ACHN (cell line): ENCODE data around the gene HGFAC.
"Not testable (repeated sequence)": the region's sequence is repeated elsewhere in the genome, so short reads cannot be mapped to it uniquely, and the experiment has no call there.

Experiments
- DNase-seq: peaks from one replicate; pipeline ENCODE4 v3.0.0-alpha.2; 2015
- in situ Hi-C: cut with HindIII; loops from 2 replicates; pipeline ENCODE4 v1.10.0; 2017; ENCODE audit warnings: low sequenced_read_pairs, low pct_ligation_motif_present, low pct_unique_long_range_greater_than_20kb

Gene HGFAC

DNA sequence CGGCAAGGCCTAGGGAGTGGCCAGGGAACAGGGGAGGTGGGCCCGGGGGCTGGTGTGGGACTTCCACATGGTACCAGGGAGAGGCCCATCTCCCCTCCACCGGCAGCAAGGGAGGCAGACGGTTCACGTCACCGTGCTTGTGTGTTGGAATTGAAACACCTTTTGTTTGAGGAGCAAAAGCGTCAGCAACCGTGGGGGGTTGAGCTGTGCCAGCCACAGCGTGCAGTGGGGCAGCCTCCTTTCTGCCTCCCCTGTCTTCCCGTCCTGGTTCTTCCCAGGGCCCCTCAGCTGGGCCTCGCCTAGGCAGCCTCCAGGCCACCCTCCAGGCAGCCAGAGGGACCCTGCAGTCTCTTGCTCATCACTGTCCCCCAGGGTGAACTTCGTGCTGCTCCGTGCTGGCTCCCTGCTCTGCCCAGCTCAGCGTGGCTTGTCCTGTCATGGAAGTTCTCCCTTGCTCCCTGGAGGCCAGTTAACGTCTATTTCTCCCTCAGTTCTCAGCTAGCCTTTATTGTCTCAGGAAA is 32.1 kb upstream of the HGFAC start:
- no peak for DNase-seq
- in situ Hi-C loops, result no loop called here

DNA sequence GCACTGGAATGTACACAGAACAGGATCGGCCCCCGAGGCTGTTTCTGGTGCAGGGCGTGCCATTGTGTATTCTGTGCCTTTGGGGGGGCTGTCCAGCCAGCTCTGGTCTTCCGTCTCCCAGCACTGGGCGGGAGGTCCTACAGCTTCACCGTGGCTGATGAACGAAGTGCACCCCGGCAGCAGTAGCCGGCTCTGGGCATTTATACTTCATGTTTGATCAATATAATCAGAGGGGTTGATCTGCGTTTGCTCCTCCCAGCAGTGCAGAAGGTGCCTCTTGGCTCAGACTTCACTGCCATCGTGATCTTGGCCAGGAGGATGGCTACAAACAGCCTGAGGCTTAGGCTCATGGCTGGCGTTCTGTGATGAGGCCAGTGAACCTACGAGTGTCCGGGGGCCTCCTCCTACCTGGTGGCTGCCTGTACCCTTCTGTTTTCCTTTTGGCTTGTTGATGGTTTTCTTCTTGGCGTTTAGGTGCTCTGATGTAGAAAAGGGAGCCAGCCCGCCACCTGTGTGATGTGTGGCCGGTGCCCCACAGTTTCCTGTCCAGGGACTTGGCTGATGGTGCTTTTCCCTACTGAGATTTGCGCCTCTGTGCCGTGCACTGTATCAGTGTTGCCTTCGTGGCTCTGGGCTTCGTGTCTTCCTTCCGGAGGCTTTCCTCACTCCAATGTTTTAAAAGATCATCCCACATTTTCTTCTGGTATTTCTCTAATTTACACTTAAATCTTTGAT is 31.2 kb upstream of the HGFAC start:
- no peak for DNase-seq
- in situ Hi-C loops, result no loop called here

DNA sequence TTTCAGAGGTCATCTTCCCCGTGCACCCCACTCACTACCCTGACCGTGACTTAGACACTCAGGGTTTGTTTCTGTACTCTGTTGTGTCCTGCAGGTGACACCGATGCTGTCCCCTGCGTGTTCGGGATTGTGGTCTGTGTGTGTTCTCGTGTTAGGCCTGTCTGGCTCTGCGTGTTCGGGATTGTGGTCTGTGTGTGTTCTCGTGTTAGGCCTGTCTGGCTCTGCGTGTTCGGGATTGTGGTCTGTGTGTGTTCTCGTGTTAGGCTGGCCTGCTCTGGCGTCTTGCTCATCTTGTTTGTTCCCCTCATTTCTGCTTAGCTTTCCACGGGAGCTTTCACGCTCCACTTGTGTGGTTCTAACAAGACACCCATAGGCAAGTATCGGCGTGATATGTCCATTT is 30.6 kb upstream of the HGFAC start:
- in situ Hi-C loops, DNase-seq: not testable (repeated sequence)

DNA sequence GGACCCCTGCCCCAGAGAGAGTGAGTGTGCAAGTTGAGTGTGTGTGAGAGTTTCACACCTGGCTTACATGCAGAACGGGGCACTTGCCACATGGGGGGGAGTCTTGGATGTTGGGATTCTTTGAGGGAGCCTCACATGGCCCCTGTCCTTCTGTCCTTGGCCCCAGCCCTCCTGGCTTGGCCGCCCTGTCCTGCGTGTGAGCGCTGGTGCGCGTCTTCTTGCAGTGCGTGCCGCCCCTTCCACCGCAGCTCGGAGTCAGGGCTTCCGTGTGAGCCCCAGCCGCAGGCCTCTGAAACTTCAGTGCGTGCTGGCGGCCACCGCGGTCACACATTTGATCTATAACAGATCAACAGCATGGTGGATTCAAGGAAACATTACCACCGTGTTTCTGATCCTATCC is 30.1 kb upstream of the HGFAC start:
- no peak for DNase-seq
- in situ Hi-C loops, result no loop called here

DNA sequence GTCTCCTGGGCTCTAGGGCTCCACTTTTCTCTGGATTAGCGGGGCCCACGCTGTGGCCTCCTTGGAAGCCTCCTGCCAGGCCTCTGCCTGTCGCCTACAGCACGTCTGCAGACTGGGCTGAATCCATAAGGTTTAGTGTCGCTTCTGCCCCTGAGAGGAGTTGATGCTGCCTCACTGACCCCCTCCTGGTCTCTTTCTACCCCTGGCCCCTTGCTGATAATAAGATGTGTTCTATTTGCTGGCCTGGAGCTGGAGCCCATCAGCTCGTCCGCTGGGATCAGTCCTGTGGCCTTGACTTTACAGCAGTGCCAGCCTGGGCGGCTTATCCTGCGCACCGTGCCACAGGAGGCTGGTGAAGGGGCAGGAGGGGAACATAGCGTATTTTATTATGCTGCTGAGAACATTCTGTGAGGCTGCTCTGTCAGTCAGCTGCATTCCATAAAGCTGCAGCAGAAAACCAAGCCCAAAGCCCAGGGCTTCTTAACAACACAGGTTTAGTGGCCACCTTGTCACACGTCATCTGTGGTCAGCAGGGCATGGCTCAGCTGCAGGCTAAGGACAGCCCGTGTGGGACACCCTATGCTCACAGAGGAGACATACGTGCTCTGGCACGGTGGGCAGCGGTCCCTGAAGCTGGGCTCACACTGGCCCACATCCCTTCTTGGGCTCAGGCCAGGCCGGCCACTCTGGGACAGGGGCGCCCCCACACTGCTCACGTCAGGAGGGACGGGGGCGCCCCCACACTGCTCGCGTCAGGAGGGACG is 29.3 kb upstream of the HGFAC start:
- in situ Hi-C loops, result no loop called here
- no peak for DNase-seq

DNA sequence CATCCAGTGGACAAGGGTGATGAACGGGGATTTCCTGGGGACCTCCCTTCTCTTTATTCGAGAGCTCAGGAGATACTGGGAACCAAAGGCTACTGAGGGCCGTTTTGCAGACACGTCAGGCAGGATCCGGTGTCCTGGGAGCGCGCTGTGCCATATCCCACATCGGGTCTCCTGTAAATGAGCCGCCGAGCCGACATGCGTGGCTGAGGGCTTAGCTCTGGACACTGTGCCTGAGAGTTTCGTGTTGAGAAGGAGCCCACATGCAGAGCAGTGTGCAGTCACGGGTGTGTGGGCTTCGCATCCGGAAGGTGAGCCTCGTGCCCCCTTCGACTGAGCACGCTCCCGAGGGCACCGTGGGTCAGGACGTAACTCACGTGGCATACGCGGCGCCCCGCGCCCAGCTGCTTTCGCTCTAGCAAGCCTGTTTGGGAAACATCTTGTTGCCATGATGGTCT is 28.5 kb upstream of the HGFAC start:
- DNase-seq, result no peak
- in situ Hi-C loops, result no loop called here

DNA sequence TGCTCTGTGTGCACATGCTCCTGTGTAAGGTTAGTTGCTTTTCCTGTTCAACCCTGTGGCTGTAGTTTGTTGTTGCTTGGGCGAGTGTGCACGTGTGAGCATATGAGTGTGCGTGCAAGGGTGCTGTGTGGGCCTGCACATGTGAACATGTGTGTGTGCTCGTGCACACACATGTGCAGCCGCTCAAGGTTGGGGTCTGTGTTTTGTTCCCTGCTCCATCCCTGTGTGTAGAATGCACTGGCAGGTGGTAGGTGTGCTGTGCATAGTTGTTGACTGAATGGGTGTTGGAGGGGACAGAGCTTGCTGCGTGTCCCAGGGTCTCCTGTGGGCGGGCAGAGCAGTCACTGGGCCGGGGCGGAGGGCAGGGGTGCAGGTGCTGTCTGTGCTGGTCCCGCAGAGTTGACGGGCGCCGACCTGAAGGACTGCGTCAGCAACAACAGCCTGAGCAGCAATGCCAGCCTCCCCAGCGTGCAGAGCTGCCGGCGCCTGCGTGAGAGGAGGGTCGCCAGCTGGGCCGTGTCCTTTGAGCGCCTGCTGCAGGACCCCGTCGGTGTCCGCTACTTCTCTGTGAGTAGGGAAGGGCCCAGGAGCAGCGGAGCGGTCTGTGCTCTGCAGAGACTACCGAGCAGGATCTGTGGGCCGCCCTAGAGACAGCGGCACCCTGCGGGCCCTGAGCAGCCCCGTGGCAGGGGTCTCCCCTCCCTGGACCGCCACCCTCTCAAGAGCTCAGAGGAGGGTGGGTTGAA is 27.9 kb upstream of the HGFAC start:
- in situ Hi-C loops, result no loop called here
- no peak for DNase-seq

DNA sequence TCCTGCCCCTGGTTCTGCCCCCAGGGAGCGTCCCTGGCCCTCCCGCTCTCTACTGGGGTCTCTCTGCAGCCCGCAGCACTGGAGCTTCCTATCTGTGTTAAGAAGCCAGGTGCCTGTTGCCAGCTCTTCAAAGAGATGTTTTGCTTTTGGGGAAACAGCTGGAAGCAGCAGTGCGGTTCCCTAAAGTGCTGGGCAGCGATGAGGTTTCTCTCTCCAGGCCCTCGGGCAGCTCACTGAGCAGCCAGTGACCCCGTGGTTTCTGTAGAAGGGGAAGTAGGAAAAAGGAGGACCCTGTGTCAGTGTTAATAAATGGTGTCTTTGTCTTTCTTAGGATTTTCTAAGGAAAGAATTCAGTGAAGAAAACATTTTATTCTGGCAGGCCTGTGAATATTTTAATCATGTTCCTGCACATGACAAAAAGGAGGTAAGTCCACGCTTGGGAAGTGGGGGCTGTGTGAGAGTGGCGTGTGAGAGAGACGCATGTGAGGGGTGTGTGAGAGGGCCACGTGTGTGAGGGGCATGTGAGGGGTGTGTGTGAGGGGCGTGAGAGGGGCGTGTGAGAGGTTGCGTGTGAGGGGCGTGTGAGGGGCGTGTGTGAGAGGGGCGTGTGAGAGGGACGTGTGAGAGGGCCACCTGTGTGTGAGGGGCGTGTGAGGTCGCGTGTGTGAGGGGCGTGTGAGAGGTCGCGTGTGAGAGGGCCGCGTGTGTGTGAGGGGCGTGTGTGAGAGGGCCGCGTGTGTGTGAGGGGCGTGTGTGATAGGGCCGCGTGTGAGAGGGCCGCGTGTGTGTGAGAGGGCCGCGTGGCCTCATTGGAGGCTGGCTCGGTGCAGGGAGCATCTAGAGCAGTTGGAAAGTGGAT is 27.1 kb upstream of the HGFAC start:
- no peak for DNase-seq
- in situ Hi-C loops, result no loop called here

DNA sequence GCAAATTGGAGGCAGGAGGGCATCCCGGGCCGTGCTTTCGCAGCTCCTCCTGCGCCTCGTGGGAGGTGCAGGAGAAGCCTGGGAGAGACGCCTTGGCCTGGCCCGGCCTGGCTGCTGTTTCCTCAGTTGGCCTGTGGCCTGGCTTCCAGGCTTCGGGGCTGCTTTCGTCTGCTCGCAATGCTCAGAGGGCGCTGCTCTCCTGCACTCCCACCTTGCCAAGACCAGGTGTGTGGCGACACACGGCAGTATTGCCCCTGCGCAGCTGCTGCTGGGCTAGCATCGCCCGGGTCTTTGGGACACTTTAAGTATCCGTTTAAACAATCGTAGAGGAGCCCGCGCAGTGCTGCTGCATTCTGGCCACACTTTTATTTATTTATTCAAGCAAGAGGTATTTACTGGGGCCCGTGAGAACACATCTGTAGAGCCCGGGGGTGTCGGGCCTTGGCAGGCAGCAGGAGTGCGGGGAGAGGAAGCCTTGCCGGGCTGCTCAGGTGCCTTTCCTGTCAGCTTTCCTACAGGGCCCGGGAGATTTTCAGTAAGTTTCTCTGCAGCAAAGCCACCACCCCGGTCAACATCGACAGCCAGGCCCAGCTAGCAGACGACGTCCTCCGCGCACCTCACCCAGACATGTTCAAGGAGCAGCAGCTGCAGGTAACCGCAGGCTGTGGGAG is 26.2 kb upstream of the HGFAC start:
- DNase-seq, result no peak
- in situ Hi-C loops, result no loop called here

DNA sequence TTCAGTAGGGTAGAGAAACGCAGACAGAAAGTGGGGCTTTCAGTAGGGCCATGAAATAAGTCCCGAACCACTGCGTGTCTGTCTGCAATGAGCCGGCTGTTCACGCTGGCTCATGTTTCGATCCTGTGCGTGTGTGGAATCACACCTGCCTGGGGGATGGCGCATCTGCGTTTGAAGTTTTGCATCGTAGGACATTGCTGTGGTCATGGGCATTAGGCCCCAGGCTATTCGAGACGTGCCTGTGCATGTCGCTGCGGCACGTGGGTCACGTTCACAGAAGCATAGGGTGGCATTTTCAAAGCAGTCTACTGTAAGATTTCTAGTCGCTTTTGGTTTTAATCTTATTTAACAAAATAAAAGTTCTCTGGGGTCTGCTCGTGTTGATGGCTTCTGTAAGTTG is 25.5 kb upstream of the HGFAC start:
- DNase-seq, result no peak
- in situ Hi-C loops, result no loop called here

DNA sequence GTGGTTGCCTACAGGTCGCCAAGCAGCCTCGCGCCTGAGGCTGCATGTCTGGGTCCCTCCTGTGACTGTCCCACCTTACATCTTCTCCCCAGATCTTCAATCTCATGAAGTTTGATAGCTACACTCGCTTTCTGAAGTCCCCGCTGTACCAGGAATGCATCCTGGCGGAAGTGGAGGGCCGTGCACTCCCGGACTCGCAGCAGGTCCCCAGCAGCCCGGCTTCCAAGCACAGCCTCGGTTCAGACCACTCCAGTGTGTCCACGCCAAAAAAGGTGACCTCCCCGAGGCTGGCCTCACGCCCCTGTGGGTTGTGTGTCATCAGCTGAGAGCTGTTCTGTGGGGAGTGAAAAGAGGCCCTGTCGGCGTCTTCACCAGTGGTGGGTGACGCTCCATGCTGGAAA is 24.9 kb upstream of the HGFAC start:
- DNase-seq, result no peak
- in situ Hi-C loops, result no loop called here

DNA sequence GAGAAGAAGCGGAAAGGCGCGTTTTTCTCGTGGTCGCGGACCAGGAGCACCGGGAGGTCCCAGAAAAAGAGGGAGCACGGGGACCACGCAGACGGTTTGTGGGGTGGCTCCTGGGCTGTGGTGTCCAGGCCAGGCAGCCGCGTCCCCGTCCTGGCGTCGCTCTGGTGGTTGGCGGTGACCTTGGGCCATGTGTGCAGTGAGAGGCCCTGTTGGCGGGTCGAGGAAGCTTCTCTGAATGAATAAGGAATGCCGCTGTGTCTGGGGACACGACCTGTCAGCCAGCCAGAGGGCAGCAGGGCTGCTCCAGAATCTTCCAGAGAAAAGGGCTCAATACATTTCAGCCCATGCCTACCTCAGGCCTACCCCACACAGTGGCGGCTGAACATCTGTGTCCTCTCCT is 24.3 kb upstream of the HGFAC start:
- DNase-seq, result no peak

DNA sequence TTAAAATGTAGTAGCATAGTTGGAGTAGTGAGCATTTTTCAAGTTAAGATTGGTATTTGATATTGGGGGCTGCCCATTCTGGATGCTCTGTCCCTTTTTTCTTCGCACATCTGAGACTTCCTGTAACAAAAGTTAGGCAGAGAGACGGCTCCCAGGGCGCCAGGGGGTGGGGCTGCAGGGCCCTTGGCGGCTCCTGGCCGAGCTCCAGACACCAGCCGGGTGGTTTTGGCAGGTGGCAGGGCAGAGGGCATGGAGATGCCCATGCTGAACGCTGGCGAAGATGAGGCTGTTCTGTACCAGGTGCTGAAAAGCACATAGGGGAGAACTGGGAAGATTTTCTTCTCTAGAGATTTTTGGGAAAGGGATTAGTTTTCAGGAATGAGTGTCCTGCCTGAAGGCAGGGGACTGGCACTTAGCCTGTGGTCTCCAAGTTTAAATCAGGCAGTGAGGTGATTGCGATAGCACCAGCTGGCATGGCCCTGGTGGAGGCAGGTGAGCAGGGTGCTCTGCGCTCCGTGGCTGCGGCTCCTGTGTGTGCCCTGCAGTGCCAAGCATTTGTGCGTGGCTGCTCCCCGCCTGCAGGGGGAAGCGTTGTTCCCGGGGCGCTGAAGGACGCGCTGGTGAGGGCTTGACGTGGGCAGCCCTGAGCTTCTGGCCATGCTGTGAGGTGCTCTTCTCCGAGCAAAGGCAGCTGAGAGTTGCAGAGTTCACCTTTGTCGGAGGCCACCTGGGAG is 23.6 kb upstream of the HGFAC start:
- in situ Hi-C loops, result no loop called here
- no peak for DNase-seq

More for the DNA sequence above, 24.3 kb upstream of the HGFAC start:
- in situ Hi-C loops, result no loop called here

DNA sequence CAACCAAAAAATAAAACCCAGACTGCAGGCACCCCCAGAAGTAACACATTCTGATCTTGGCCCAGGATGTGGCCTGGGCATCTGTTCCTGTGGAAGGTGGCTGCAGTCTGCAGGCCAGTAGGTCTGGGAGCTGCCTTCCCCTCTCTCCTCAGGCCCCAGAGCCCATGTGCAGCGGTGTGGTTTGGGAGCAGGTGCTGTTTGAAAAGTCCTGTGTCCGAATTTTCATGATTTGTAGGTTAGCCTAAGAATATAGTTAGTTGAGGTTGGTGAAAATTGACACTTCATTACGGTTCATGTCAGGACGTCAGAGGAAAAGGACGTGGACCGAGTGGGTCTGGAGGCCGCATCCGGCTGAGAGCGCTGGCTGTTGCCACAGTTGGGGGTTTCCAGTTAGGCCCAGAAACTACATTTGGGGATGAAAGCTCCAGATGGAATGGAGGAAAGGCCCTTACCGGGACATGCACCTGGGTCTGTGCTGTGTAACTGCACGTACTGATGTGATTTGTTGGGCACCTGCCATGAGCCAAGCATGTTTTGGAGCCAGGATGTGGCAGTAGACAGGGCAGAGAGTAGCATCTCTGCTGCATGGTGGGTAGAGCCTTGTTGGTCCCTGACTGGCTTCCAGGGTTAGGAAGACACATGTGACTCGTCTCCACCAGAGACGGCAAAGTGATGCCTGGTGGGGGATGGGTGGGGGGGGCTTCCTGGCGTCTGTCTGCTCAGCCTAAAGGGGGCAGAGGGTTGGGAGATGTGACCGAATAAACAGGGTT is 21.7 kb upstream of the HGFAC start:
- in situ Hi-C loops, result no loop called here
- no peak for DNase-seq

DNA sequence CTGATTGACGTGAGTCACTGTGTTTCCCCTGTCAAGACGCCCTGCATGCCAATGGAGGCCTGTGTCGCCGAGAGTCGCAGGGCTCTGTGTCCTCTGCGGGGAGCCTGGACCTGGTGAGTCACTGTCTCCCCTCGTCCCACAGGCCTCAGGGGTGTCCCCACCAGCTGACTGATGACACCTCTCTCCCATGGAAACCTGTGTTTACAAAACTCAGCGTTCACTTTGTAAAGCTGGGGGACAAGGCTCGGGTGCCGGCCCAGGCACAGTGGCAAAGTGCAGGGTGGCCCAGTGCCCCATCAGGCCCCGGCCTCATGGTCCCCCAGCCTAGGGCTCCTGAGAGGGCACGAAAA is 21.2 kb upstream of the HGFAC start:
- in situ Hi-C loops, result no loop called here

DNA sequence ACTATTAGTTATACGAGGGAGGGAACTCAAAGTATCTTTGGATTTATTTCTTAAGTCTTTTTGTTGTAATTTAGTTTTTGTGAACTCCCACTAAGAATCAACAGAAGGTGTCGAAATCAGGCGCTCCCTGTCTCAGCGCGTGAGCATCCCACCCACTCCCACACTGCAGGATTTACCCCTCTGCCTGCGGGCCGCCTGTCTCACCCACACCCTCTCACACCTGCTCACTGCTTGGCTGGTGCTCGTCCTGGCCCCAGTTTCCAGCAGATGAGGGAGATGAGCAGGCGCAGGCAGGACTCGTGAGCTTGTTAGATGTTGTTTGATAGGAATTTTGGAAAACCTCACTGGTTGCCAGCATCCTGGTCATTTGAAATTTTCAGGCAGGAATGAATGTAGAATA is 20.8 kb upstream of the HGFAC start:
- in situ Hi-C loops, result no loop called here
- no peak for DNase-seq

More for the DNA sequence above, 21.2 kb upstream of the HGFAC start:
- DNase-seq, result no peak

DNA sequence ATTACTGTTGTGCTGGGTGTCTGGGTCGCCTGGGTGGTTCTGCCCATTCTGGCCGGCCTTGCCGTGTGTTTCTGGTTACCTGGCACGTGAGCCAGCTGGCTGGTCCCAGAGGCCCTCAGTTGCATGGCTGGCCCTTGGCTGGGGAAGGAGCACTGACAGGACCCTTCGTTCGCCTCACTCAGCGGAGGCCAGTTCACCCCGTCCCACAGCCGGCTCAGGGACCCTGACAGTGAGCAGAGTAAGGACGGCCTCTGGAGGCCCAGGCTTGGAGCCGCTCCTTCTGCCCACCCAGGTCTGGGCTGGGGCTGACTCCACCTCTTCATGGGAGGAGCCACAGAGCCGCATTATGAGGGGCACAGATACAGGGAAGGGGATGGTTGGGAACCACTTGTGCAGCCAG is 20.3 kb upstream of the HGFAC start:
- in situ Hi-C loops, result no loop called here
- DNase-seq, result no peak
